GM08714 (cell line): Measurements from ENCODE around the gene SPG11.
A peak's percentile ranks its signal among the peaks of the same experiment; 100 is the strongest.
"Not testable (repeated sequence)": the region's sequence is repeated elsewhere in the genome, so short reads cannot be mapped to it uniquely, and the experiment has no call there.

ENCODE experiments used
- H3K4me3 ChIP-seq: fragments of 200-500 bp; sonication (Bioruptor generic); 2 replicates; pipeline ENCODE4 v1.5.1; 2014; ENCODE audit warnings: mild to moderate bottlenecking, low read length, inconsistent platforms
- ZNF274 ChIP-seq: IDR thresholded peaks from 2 replicates; pipeline ENCODE4 v1.6.1; 2012; ENCODE audit warnings: mild to moderate bottlenecking, low read depth, low read length

Gene SPG11

DNA sequence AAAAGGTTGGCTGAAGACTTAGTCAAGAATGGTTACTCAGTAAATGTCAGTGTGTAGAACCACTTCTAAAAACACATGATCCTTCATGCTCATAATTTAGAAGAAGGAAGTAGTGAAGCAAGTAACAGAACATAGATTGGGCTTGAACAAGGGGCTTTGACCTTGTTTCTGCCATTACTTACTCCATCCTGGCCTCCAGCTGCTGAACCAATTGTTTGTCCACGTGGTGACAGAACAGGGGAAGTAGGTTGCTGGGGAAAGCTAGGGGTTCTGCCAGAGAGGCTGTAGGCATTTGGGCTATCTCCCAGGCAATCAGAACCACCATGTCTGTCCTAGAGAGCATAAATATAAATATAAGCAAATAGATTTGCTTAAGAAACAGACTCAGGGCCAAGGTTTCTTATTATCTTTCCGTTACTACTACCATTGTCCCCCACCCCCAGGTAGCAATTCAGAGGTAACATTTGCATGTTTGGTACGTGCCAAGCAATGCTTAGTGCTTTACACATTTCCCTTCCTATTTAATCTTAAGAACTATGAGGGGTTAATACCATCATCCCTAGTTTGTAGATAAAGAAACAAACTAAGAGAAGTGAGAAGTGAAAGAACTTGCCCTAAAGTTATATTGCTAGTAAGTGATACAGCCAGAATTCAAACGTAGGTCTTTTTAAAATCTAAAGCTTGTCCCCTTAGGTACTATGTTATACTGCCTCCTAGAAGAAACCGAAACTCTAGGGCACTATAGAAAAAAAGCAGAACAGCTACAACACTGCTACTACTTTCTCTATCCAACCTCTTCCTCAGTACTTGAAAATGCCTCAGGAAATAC is 3.0 kb upstream of the SPG11 start:
- no peak for TF ChIP-seq ZNF274

GRCh38 chr15:44662478-44663409 is 718 bp downstream of the SPG11 start:
- no peak for TF ChIP-seq ZNF274
- H3K4me3 ChIP-seq: peak overlapping the region; percentile 79

More for the DNA sequence above, 3.0 kb upstream of the SPG11 start:
- peak overlapping the region; percentile 32; the same call in 1 of the 2 replicates for H3K4me3 ChIP-seq

DNA sequence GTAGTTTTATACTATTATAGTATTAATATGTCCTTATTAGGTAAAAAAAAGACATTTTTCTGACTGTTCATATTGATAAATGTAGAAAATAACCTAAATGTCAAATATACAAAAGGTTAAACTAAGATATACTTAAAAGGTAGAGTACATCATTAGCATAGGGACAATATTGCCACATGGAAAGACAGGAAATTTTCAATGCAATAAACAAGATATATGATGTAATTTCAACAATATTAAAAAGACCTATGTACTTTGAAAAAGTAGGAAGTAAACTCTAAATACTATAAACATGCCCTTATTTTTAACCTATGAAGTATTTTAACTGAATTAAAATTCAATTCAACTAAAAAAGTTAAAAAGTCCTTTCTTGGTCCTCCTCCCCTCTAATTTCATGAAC is 1.9 kb downstream of the SPG11 start:
- TF ChIP-seq ZNF274: no peak
- peak overlapping the region; percentile 79; the same call in 1 of the 2 replicates for H3K4me3 ChIP-seq

DNA sequence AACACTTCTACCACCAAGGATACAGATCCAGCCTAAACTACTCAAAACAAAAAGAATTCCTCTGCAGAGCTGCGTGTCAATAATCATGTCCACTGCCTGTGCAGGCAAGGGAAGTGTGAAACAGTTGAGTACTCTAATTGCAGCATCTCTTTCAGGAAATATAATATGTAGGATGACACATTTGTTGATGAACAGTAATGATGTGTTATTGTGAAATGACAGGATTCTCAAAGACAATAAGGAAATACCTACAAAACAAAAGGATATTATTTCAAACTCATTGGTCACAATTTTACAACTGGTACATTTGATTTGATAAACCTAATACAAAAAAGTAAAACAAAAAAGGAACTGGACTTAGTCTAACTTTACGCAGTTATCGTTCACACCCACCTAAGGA is 4.4 kb downstream of the SPG11 start:
- no peak for TF ChIP-seq ZNF274
- H3K4me3 ChIP-seq: no peak overlapping the region

GRCh38 chr15:44657378-44657777 is 6.1 kb downstream of the SPG11 start:
- TF ChIP-seq ZNF274: no peak
- H3K4me3 ChIP-seq: no peak overlapping the region

GRCh38 chr15:44656913-44657312 is 6.5 kb downstream of the SPG11 start:
- H3K4me3 ChIP-seq: no peak overlapping the region
- TF ChIP-seq ZNF274: no peak

DNA sequence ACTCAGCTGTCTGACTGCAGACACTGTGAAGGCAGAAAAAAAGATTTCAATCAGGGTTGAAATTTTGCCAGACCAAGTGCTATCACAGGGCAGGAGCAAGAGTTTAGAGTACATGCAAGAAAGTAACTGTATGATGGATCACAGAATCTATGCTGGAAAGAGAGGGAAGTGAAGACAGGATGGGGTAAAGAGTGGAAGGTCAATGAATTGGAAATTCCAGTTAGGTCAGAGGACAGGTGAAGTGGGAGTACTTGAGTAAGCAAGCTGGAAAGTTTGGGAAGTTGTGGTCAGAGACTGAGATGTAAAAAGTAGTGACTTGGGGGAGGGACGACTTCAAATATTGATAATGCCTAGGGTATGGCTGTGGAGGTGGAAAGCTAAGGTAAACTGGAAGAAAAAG is 7.2 kb downstream of the SPG11 start:
- no peak overlapping the region for H3K4me3 ChIP-seq
- TF ChIP-seq ZNF274: no peak

DNA sequence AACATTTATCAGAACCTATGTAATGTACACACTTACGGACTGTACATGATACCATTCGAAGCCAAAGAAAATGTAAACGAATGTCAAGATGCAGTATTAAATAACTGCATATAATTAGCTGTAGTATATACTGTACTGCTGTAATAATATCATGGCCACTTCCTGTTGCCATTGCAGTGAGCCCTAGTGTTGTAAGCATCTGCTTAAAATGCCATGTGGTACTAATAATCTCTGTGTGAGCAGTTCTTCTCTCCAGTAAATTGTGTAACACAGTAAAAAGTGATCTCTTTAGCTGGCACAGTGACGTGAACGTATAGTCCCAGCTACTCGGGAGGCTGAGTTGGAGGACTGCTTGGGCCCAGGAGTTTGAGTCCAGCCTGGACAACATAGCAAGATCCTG is 8.6 kb downstream of the SPG11 start:
- TF ChIP-seq ZNF274: no peak
- no peak overlapping the region for H3K4me3 ChIP-seq

GRCh38 chr15:44647637-44648036 is 15.8 kb downstream of the SPG11 start:
- no peak overlapping the region for H3K4me3 ChIP-seq

DNA sequence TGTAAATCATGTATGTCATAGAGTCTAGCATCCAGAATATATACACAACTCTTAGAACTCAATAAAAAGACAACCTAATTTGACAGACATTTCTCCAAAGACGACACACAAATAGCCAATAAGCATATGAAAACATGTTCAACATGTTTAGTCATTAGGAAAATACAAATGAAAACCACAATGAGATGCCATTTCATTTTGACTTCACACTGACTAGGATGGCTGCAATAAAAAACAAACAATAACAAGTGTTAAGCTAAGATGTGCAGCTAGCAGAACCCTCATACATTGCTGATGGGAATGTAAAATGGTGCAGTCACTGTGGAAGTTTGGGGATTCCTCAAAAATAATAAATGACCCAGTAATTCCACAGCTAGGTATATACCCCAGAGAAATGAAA is 16.4 kb downstream of the SPG11 start:
- H3K4me3 ChIP-seq: no peak overlapping the region
- TF ChIP-seq ZNF274: no peak

More at GRCh38 chr15:44647637-44648036, 15.8 kb downstream of the SPG11 start:
- TF ChIP-seq ZNF274: no peak

DNA sequence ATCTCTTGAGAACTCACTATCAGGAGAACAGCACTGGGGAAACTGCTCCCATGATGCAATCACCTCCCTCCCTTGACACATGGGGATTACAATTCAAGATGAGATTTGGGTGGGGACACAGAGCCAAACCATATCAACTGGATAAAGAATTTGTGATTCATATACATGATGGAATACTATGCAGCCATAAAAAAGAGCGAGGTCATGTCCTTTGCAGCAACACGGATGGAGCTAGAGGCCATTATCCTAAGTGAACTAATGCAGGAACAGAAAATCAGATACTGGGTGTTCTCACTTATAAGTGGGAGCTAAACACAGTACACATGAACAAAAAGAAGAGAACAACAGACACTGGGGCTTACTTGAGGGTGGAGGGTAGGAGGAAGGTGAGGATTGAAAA is 17.0 kb downstream of the SPG11 start:
- no peak overlapping the region for H3K4me3 ChIP-seq
- no peak for TF ChIP-seq ZNF274

DNA sequence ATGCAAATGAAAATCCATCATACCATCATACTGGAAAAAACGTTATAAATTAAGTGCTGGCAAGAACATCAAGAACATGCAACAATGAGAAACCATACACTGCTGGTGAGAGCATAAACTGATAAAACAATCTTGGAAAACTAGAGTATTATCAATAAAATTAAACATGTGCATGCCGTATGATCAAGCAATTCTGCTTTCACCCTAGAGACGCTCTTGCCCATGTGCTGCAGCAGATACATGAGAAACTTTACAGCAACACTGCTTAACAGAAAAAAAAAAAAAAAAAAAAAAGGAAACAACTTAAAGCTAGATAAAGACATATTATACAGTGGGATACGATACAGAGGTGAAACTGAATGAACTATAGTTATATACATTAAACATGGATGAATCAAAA is 21.8 kb downstream of the SPG11 start:
- TF ChIP-seq ZNF274: no peak

GRCh38 chr15:44636976-44637375 is 26.5 kb downstream of the SPG11 start:
- no peak for TF ChIP-seq ZNF274
- no peak overlapping the region for H3K4me3 ChIP-seq

More for the DNA sequence above, 21.8 kb downstream of the SPG11 start:
- H3K4me3 ChIP-seq: no peak overlapping the region

DNA sequence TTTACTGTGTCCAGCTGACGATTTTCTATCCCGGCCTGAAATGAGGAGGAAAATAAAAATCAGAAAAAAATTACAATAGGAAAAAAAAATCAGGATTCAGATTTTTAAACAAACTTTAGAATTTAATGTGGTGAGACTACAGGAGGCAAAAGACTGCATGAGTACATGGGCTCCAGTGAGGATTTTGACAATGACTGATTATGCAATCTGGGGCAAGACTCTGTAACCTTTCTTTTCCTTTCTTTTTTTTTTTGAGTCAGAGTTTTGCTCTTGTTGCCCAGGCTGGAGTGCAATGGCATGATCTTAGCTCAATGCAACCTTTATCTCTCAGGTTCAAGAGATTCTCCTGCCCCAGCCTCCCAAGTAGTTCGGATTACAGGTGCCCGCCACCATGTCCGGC is 29.9 kb downstream of the SPG11 start:
- no peak for TF ChIP-seq ZNF274

DNA sequence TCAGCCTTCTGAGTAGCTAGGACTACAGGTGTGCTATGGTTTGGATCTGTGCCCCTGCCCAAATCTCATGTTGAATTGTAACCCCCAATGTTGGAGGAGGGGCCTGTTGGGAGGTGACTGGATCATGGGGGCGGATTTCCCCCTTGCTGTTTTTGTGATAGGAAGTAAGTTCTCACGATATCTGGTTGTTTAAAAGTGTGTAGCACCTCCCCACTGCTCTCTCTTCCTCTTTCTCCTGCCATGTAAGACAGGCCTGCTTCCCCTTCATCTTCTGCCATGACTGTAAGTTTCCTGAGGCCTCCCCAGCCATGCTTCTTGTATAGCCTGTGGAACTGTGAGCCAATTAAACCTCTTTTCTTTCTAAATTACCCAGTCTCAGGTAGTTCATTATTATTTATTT is 38.2 kb downstream of the SPG11 start:
- not testable (repeated sequence) for H3K4me3 ChIP-seq

More for the DNA sequence above, 29.9 kb downstream of the SPG11 start:
- H3K4me3 ChIP-seq: no peak overlapping the region

DNA sequence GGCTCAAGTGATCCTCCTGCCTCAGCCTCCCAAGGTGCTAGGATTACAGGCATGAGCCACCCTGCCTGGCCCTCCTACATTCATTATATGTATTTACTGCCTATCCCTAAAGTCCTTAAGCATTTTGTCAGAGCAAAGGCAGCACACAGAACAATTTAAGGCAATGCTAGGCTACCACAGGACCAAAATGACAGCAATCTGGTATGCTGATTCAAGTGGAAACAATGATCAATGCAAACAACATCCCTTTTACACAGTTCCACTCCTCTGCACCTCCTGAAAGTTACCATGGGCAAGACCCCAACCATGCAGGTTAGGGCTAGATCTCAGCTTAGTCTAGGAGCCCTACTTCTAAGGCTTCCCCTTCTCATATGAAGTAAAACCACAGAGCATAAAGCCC is 40.3 kb downstream of the SPG11 start:
- no peak overlapping the region for H3K4me3 ChIP-seq
- no peak for TF ChIP-seq ZNF274
